CD4-positive, alpha-beta T cell treated with Interleukin-2 at 100 ng/mL for 4 hours (primary cell): ENCODE data around the gene RSPH6A.

Experiments used
- DNase-seq: peaks from one replicate; pipeline ENCODE4 v3.0.0-alpha.2; 2020; ENCODE audit warnings: low spot score

The RSPH6A gene

GRCh38 chr19:45814851-45815480, at the start of gene RSPH6A:
Gene RSPH6A, minus strand, starts transcription at chr19:45815308. Its CDS starts 132 bp downstream, at chr19:45815176.
- DNase-seq, result no peak

- DNase-seq, result no peak
Measured at GRCh38 chr19:45864629-45865082, 49.5 kb upstream of the RSPH6A start.

- DNase-seq, result peak; percentile 53
Measured at GRCh38 chr19:45863840-45864628, 48.9 kb upstream of the RSPH6A start, which contains the start of gene FOXA3. Gene FOXA3, plus strand, starts transcription at chr19:45864326. Its CDS starts 131 bp downstream, at chr19:45864457.

- no peak for DNase-seq
Measured at GRCh38 chr19:45863335-45863839, 48.3 kb upstream of the RSPH6A start.

- DNase-seq, result peak; percentile 99
Measured at GRCh38 chr19:45862564-45863334, 47.6 kb upstream of the RSPH6A start, which contains the start of gene SYMPK. Gene SYMPK, minus strand, starts transcription at chr19:45863147. Its CDS starts 8,652 bp downstream, at chr19:45854495.

- no peak for DNase-seq
Measured at GRCh38 chr19:45862271-45862563, 47.1 kb upstream of the RSPH6A start.

GRCh38 chr19:45860359-45861259, 45.5 kb upstream of the RSPH6A start:
- no peak for DNase-seq

- DNase-seq, result no peak
Measured at GRCh38 chr19:45854167-45854778, 39.2 kb upstream of the RSPH6A start.

- no peak for DNase-seq
Measured at GRCh38 chr19:45852983-45853382, 37.9 kb upstream of the RSPH6A start.

- no peak for DNase-seq
Measured at GRCh38 chr19:45852145-45852750, 37.1 kb upstream of the RSPH6A start.

GRCh38 chr19:45848922-45849321, 33.8 kb upstream of the RSPH6A start:
- no peak for DNase-seq

- no peak for DNase-seq
Measured at GRCh38 chr19:45847663-45848062, 32.6 kb upstream of the RSPH6A start.

GRCh38 chr19:45842198-45842597, 27.1 kb upstream of the RSPH6A start:
- no peak for DNase-seq

GRCh38 chr19:45834970-45835369, 19.9 kb upstream of the RSPH6A start:
- DNase-seq, result no peak

GRCh38 chr19:45828945-45829344, 13.8 kb upstream of the RSPH6A start:
- DNase-seq, result no peak

- DNase-seq, result no peak
Measured at GRCh38 chr19:45828523-45828922, 13.4 kb upstream of the RSPH6A start.

- no peak for DNase-seq
Measured at GRCh38 chr19:45827459-45828093, 12.5 kb upstream of the RSPH6A start.

GRCh38 chr19:45826934-45827333, 11.8 kb upstream of the RSPH6A start:
- DNase-seq, result no peak

GRCh38 chr19:45825917-45826893, 11.1 kb upstream of the RSPH6A start:
- DNase-seq, result no peak
